ENCODE measurements around the gene EIF2D. TPM values are rescaled to one million over a fixed set of nuclear protein-coding genes. Genes with fewer than 3 reads are reported as not detected.

EIF2D gene
- total and polyA plus RNA-seq, 2 of the 13 experiments (the other 11 are each of a cell fraction or from before 2014, with no cell fraction given), result 45.1 to 64.9 TPM

DNA sequence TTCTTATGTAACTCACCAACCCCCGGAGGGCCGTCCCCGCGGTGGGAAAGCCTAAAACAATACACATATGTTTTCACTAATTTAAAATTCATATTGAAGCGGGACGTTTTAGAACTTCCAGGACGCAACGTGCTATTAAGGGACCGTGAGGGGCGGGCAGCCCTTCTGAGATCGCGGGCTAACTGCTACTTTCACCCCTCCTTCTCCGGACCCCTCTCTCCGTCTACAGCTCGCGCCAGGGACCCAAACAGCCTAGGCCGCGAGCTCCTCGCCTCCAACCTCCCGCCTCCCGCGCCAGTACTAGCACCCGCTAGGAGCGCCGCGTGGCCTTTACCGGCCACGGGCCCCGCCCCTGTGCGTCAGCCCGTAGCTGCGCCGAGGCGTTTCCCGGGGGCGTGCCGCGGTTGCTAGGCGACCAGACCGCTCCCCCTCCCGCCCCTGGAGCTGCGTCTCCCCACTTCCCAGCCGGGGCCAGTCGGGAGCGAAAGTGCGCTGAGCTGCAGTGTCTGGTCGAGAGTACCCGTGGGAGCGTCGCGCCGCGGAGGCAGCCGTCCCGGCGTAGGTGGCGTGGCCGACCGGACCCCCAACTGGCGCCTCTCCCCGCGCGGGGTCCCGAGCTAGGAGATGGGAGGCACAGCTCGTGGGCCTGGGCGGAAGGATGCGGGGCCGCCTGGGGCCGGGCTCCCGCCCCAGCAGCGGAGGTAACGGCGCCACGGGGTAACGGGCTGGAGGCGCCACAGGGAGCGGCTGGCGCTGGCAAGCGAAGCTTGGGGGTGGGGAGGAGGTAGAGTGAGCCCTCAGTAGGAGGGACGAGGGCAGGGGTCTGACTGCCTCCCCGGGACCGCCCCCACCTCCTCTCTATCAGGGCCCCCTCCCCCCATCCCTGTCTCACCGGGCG is 23.1 kb upstream of the EIF2D start, which contains the start of gene DYRK3 (continued):
- peak; percentile 87; the same call in 1 of the 2 replicates for TF ChIP-seq SMAD1 (CRISPR knock-in tag; IDR thresholded peaks at IDR 0.05; ENCODE audit: borderline replicate concordance, low read depth)
- TF ChIP-seq, protein P1, sequence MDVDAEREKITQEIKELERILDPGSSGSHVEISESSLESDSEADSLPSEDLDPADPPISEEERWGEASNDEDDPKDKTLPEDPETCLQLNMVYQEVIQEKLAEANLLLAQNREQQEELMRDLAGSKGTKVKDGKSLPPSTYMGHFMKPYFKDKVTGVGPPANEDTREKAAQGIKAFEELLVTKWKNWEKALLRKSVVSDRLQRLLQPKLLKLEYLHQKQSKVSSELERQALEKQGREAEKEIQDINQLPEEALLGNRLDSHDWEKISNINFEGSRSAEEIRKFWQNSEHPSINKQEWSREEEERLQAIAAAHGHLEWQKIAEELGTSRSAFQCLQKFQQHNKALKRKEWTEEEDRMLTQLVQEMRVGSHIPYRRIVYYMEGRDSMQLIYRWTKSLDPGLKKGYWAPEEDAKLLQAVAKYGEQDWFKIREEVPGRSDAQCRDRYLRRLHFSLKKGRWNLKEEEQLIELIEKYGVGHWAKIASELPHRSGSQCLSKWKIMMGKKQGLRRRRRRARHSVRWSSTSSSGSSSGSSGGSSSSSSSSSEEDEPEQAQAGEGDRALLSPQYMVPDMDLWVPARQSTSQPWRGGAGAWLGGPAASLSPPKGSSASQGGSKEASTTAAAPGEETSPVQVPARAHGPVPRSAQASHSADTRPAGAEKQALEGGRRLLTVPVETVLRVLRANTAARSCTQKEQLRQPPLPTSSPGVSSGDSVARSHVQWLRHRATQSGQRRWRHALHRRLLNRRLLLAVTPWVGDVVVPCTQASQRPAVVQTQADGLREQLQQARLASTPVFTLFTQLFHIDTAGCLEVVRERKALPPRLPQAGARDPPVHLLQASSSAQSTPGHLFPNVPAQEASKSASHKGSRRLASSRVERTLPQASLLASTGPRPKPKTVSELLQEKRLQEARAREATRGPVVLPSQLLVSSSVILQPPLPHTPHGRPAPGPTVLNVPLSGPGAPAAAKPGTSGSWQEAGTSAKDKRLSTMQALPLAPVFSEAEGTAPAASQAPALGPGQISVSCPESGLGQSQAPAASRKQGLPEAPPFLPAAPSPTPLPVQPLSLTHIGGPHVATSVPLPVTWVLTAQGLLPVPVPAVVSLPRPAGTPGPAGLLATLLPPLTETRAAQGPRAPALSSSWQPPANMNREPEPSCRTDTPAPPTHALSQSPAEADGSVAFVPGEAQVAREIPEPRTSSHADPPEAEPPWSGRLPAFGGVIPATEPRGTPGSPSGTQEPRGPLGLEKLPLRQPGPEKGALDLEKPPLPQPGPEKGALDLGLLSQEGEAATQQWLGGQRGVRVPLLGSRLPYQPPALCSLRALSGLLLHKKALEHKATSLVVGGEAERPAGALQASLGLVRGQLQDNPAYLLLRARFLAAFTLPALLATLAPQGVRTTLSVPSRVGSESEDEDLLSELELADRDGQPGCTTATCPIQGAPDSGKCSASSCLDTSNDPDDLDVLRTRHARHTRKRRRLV (CRISPR knock-in tag; IDR thresholded peaks at IDR 0.05), result no peak
- TF ChIP-seq ZNF383 (CRISPR knock-in tag; IDR thresholded peaks at IDR 0.05; ENCODE audit: borderline replicate concordance), result 0 out of 2 replicates have a peak, but pooled peaks have one; percentile 55
- TF ChIP-seq ZNF33B (CRISPR knock-in tag; IDR thresholded peaks at IDR 0.05), result peak; percentile 71; the same call in 1 of the 2 replicates
- TF ChIP-seq KDM4B (CRISPR knock-in tag; IDR thresholded peaks at IDR 0.05), result no peak
- TF ChIP-seq ZNF549 (CRISPR knock-in tag; IDR thresholded peaks at IDR 0.05), result no peak
- peak; percentile 81 for TF ChIP-seq DMAP1 (CRISPR knock-in tag; IDR thresholded peaks at IDR 0.05)
- TF ChIP-seq ADNP (CRISPR knock-in tag; IDR thresholded peaks at IDR 0.05), result no peak
- TF ChIP-seq, protein P2, sequence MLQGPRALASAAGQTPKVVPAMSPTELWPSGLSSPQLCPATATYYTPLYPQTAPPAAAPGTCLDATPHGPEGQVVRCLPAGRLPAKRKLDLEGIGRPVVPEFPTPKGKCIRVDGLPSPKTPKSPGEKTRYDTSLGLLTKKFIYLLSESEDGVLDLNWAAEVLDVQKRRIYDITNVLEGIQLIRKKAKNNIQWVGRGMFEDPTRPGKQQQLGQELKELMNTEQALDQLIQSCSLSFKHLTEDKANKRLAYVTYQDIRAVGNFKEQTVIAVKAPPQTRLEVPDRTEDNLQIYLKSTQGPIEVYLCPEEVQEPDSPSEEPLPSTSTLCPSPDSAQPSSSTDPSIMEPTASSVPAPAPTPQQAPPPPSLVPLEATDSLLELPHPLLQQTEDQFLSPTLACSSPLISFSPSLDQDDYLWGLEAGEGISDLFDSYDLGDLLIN (CRISPR knock-in tag; IDR thresholded peaks at IDR 0.05; ENCODE audit: borderline replicate concordance), result no peak
- TF ChIP-seq, protein P3, sequence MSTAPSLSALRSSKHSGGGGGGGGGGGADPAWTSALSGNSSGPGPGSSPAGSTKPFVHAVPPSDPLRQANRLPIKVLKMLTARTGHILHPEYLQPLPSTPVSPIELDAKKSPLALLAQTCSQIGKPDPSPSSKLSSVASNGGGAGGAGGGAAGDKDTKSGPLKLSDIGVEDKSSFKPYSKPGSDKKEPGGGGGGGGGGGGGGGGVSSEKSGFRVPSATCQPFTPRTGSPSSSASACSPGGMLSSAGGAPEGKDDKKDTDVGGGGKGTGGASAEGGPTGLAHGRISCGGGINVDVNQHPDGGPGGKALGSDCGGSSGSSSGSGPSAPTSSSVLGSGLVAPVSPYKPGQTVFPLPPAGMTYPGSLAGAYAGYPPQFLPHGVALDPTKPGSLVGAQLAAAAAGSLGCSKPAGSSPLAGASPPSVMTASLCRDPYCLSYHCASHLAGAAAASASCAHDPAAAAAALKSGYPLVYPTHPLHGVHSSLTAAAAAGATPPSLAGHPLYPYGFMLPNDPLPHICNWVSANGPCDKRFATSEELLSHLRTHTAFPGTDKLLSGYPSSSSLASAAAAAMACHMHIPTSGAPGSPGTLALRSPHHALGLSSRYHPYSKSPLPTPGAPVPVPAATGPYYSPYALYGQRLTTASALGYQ (CRISPR knock-in tag; IDR thresholded peaks at IDR 0.05), result no peak
- TF ChIP-seq KAT7 (CRISPR knock-in tag; IDR thresholded peaks at IDR 0.05; ENCODE audit: borderline replicate concordance), result peak; percentile 53; the same call in 1 of the 2 replicates
- no peak for TF ChIP-seq TCF7L2 (IDR thresholded peaks at IDR 0.05; ENCODE audit: low read depth, low read length)
- TF ChIP-seq RFX5 (IDR thresholded peaks at IDR 0.05; ENCODE audit: low read depth, low read length), result no peak
- no peak for TF ChIP-seq JARID2 (CRISPR knock-in tag; IDR thresholded peaks at IDR 0.05; ENCODE audit: insufficient replicate concordance)
- TF ChIP-seq ZNF460 (CRISPR knock-in tag; IDR thresholded peaks at IDR 0.05; ENCODE audit: borderline replicate concordance), result no peak
- no peak for TF ChIP-seq ZNF644 (CRISPR knock-in tag; IDR thresholded peaks at IDR 0.05; ENCODE audit: low read depth)
- TF ChIP-seq TBX3 (IDR thresholded peaks at IDR 0.05; ENCODE audit: borderline replicate concordance), result no peak
- TF ChIP-seq ZNF746 (CRISPR knock-in tag; IDR thresholded peaks at IDR 0.05), result no peak
